SW480 (cell line): Measurements from ENCODE around the gene RPS6KC1.

ENCODE experiments used
- DNase-seq: peaks from one replicate; pipeline ENCODE4 v3.0.0-alpha.2; 2016; ENCODE audit warnings: low spot score

Gene RPS6KC1

DNA sequence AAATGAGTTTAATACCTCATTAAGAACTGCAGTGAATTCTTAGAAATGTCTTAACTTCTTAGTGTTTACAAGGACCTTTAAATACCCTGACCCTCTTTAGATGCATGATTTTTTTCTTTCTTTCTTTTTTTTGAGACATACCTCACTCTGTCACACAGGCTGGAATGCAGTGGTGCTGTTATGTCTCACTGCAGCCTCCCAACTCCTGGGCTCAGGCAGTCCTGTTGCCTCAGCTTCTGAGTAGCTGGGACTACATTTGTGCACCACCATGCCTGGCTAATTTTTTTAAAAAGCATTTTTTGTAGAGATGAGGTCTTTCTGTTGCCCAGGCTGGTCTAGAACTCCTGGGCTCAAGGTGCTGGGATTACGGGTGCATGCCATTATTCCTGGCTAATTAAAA is 191.8 kb downstream of the RPS6KC1 start:
- DNase-seq = no peak

- peak; percentile 70 for DNase-seq
These were observed 193.6 kb downstream of the RPS6KC1 start for GRCh38 chr1:213244664-213245091.

- no peak for DNase-seq
These were observed 194.3 kb downstream of the RPS6KC1 start for GRCh38 chr1:213245260-213245910.

DNA sequence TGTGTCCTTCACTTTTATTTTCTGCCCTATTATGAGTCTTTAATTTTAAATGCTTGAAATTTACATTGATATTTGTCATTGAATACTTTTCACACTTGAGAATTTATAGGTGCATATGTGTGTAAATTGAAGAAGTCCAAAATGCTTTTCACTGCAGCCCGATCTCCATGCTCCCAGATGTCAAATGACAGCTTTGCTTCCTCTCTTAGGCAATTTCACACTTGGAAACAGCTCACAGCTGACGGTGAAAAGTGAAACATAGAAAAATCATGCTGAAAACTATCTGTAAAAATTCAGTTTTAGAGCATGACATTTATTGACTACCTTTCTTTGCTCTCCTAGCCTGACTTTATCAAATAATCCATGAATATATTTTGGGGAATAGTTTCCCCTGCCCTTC is 196.0 kb downstream of the RPS6KC1 start:
- DNase-seq = no peak

- DNase-seq = no peak
These were observed 198.4 kb downstream of the RPS6KC1 start for GRCh38 chr1:213249395-213249794.

DNA sequence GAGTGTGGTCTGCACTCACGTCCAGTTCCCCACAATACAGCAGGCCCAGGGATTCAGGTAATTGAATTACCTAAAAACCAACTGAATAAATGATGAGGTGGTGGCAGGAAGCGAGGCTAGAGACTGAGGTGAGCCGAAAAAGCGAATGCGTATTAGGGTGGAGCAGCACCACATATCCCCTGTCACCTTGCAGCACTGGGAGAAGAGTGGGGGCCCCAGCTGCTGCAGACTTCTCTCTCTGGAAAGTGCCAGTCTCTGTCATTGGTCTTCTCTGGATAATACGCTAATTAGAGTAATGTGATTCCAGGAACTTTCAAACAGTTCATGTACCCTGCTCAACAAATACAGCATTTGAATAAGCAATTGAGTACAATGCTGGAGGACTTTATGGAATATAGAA is 199.0 kb downstream of the RPS6KC1 start:
- no peak for DNase-seq

DNA sequence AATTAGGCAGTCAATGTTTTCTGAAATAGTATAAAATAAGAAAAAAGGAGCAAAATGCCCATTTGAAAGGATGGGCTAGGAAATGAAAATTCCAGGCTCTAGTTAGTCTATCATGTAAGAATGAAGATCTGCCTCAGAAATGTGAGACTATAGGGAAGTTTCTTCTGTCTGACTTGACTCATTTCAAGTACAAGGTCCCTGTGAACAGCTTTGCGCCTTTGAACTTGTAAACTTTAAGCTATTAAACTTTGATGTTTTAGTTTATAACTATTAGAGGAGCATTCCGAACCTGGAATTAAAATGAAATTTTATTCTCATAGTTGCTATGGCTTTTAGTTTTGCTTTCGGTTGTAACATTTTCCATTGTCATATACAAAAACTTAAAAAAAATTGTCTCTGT is 199.4 kb downstream of the RPS6KC1 start:
- DNase-seq = no peak

DNA sequence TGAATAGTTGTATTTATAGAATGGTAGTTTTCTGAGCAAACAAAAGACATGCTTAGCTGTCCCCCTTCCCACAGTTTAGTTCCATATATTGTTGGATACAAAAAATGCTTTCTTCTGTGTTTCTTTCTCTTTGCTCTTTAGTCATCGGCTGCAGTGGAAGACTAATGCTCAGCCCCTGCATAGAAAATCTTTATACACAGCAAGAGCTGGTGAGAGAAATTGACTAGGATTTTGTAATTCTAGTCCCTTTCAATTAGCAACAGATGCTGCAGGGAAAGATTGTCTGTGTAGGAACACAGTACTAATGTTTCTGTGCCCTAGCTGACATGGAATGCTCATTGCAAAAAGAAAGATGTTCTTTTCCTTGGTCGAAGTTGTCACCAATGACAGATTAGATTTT is 200.9 kb downstream of the RPS6KC1 start:
- no peak for DNase-seq

DNA sequence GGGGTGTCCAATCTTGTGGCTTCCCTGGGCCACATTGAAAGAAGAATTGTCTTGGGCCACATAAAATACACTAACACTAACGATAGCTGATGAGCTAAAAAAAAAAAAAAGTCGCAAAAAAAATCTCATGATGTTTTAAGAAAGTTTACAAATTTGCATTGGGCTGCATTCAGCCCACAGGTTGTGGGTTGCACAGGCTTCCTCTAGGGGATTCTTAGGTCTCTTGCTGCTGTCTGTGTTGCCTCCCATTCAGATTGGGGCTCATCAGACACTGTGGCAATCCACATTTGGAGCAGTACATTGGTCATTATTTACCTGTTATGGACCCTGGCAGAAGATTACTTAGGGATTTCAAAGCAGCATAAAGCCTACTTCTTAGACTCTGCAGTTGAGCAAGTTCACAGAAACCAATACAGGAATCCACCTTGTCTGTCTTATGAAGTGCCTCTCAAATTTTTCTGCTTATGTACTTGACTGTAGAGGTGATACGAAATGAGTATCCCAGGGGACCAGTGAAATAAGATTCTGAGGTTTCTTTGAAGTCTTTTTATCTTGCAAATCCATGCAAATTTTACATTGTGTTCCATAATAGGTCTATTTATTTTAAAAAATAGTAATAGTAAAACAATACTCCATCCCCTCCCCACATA is 205.5 kb downstream of the RPS6KC1 start:
- DNase-seq = no peak

DNA sequence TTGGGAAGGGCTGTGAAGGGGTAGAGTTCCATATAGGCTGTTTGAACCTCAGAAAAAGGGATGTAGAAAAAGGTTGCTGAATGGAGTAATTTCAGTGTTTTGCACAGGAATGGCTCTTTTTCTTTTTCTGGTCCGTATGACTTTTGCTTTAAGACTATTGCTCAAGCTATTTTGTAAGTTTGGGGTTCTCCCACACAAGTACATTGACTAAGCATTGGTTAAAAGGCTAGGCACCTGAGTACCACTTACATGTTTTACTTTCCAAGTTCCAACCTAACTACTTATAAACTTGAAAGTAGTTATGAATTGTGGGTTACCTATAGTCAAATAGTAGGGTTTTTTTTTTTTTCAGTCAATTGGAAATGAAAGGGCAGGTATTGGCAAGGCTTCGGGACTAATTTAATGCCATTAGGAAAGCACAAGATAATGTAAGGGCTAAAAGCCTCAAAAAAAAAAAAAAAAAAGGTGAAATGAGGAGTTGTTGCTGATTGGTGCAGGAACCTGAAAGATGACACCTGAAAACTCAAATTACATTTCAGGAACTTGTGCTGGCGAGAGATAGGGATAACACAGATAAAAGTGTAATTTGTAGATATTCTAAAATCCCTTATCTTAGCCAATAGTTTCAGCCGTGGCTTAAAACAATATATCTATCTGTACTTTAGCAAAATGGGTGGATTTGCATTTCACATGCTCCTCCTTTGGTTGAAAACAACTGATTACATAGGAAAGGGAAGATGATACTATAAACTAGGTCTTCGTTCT is 209.5 kb downstream of the RPS6KC1 start:
- DNase-seq = peak; percentile 7

DNA sequence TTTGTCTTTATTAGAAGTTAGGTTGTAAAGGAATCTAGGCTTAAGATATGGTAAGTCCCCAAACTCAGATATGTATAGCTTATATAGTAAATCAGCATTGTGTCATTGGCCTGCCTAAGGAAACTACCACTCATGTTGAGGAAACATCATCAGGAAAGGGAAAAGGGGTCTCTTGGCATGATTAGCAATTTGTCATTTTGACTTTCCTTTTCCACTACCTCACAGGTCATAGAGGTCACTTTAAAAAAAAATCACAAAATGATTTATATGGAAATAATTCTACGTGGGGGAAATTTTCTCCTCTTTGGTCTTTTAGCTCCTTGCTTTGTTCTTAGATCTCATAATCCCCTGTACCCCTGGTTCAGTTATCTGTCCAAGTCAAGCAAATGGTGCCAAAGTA is 213.5 kb downstream of the RPS6KC1 start:
- no peak for DNase-seq

DNA sequence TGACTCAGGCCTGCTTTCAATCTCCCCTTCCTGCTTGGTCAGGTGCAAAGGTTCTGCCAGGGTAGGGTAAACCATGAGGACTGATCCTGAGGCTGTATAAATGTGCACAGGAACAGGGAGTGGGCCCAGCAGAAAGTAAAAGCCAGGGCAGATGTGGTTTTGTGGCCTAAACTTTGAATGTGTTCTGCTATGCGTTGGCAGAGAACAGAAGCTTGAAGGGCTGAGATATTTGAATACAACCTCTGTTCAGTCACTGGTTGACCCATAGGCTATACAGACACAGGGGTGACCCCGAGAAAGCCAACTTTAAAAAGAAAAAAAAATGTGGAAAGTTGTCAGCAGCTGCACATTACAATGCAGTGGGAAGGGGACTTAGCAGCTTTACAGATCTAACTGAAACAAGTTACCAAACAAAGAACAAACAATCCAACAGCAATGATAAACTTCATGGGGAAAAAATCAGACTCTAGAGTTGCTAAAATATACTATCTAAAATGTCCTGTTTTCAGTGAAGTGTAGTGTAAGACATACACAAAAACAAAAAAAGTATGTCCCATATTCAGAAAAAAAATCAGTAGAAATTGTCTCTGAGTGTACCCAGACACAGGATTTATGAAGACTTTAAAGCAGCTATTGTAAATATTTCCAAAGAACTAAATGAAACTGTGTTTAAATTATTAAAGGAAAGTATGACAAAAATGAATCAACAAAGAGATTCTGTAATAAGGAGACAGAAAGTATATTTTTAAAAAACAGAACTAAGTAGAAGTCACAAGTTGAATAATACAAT is 216.1 kb downstream of the RPS6KC1 start:
- no peak for DNase-seq

DNA sequence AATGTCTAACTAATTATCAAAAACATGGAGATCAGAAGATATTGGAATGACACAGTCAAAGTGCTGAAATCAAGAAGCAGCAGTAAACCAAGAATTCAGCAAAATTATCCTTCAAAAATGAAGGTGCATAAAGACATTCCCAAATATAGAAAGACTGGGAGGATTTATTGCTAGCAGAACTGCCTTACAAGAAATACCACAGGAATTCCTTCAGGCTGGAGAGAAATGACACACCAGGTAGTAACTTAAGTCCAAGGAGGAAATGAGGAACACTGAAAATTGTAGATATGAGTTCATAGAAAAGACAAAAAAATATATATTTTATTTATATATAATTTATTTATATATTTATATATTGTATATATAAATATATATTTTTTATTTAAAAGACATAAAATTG is 217.2 kb downstream of the RPS6KC1 start:
- DNase-seq = no peak

- no peak for DNase-seq
These were observed 218.8 kb downstream of the RPS6KC1 start for GRCh38 chr1:213269829-213270228.

DNA sequence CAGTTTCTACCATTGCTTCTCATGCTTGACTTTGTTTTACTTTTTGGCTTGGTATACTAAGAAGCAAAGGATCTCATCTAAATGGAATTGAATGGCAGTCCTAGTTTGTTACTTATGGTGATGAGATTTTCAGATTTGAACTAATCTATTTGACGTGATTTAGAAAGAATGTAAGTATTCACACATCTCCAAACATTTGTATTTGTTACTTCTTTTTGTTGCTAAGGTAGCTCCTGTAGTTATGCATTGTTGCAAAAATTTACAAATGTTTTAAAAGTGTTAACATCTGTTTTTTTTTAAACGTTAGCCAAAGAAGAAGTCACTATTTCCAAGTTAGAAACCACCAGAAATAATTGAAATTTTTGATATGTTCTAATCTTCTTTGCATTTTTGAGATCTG is 222.5 kb downstream of the RPS6KC1 start:
- no peak for DNase-seq

DNA sequence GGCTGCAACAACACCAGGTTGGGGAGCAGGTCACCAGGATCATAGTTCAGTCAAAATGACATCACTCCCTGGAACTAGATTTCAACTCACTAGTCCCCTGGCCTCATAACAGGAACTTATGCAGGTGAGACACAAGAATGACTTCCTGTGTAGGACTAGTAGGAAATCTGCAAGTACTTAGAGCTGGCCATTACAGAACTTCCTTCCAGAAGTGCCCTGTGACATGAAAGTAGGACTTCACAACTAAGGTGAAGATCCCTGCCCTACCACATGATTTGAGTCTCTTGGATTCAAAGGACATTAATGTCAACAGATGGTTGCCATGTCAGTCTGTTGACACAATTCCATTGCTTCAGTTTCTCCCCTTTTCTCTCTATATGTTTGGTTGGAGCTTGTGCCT is 223.1 kb downstream of the RPS6KC1 start:
- DNase-seq = no peak

DNA sequence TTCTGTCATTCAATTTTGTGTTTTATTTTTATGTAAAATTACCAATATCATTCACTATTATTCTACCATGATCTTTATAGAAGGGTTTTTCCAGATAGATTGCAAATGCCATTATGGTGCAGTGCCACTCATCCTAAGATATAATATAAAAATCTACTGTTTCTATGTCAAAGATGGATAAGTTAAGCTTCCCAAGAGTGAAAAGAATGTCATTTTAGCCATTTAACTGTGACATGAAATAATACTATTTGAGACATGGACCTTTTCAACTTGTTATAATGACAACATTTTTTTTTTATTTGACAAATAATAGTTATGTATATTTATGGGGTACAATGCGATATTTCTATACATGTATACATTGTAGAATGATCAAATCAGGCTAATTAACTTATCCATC is 224.3 kb downstream of the RPS6KC1 start:
- DNase-seq = no peak

GRCh38 chr1:213276236-213276635 is 225.2 kb downstream of the RPS6KC1 start:
- DNase-seq = no peak

GRCh38 chr1:213277036-213277435 is 226.0 kb downstream of the RPS6KC1 start:
- no peak for DNase-seq

- DNase-seq = no peak
These were observed 228.4 kb downstream of the RPS6KC1 start for GRCh38 chr1:213279410-213279809.

DNA sequence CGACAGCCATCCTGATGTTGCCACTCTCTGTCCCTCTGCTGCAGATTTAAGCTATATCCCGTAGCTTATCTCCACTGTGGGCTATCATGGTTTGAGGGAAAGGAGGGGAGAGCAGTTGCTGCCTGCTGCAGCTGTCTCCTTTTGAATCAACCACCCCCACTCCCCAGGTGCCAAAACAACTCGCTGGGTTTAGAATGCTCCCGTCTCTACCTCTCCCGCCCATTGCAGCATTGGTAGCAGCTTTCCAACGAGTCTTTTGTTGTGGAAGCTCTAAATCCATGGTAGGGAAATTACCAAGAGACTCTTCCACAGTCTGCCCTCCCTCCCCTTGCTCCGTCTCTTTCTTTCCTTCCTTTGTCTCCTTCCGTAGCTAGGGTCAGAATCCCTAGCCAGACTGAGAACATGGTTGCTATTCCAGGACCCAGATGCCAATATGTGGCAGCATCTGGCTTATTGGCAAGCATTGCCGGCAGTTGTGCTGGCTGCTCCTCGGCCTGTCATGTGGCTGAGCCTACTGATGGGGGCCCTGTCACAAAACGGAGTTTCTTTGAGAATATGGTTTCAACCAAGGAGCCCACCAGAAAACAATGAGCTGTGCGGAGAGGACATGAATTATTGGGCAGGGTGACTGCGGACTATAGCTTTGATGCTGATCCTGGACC is 230.7 kb downstream of the RPS6KC1 start:
- no peak for DNase-seq

- no peak for DNase-seq
These were observed 233.6 kb downstream of the RPS6KC1 start for GRCh38 chr1:213284626-213285025.
